ENCODE measurements around the gene SUGP2.

Gene SUGP2

GRCh38 chr19:19071897-19072296 lies 38.6 kb upstream of the SUGP2 start:
- H4K8ac ChIP-seq (ENCODE audit: low read length): no peak overlapping the region
- H3K4me1 ChIP-seq (ENCODE audit: control insufficient read depth, insufficient read depth, low read depth, low read length): no peaks in the 10 kb centered on the region
- DNase-seq: no peak
- peaks cover 16% of the 10 kb centered on the region for H3K79me1 ChIP-seq (replicated peaks; ENCODE audit: low read length, poor library complexity, severe bottlenecking)
- H3K23ac ChIP-seq (ENCODE audit: low read length in 2 of 2): no peak overlapping the region
- no peaks in the 10 kb centered on the region for H3K27me3 ChIP-seq (ENCODE audit: control insufficient read depth in 1 of 2, insufficient read depth in 1 of 2, low read length in 2 of 2)
- H3K18ac ChIP-seq (ENCODE audit: low read depth in 1 of 2, low read length in 2 of 2): no peak overlapping the region
- no peaks in the 10 kb centered on the region for H3K9me3 ChIP-seq (ENCODE audit: control insufficient read depth, low read length)
- H2AK5ac ChIP-seq (ENCODE audit: low read length, severe bottlenecking): no peak overlapping the region
- no peak overlapping the region for H3K4me2 ChIP-seq (ENCODE audit: low read length, poor library complexity, severe bottlenecking)
- no peak overlapping the region for H3K4ac ChIP-seq (ENCODE audit: low read depth in 1 of 2, low read length in 2 of 2)
- no peak overlapping the region for H2BK120ac ChIP-seq (ENCODE audit: low read depth, low read length)
- H3K27ac ChIP-seq (ENCODE audit: low read length, poor library complexity, severe bottlenecking): no peak overlapping the region
- H3K14ac ChIP-seq (ENCODE audit: low read length in 2 of 2): no peak overlapping the region
- H2AFZ ChIP-seq (ENCODE audit: low read depth, low read length): no peak overlapping the region
- H2BK15ac ChIP-seq (ENCODE audit: low read depth, poor library complexity, severe bottlenecking): no peak overlapping the region
- H2BK5ac ChIP-seq (ENCODE audit: low read depth, low read length, poor library complexity, severe bottlenecking): no peak overlapping the region
- H2BK12ac ChIP-seq (ENCODE audit: low read length in 2 of 2): no peak overlapping the region
- no peak overlapping the region for H3K4me3 ChIP-seq (ENCODE audit: insufficient read depth in 1 of 2, low read depth in 1 of 2, low read length in 2 of 2)
- WGBS: 93% methylated on average over 8 of the region's 8 CpGs
- no peak overlapping the region for H4K91ac ChIP-seq (ENCODE audit: low read length)
- no peaks in the 10 kb centered on the region for H3K36me3 ChIP-seq (ENCODE audit: control insufficient read depth in 1 of 2, insufficient read depth in 2 of 2, low read depth in 1 of 2, low read length in 2 of 2)
- H3K9ac ChIP-seq (ENCODE audit: low read length): no peak overlapping the region

- Histone ChIP-seq H3K27me3 (ENCODE audit: control insufficient read depth in 1 of 2, insufficient read depth in 1 of 2, low read length in 2 of 2) (no peaks in the 10 kb centered on the region), H2BK120ac (ENCODE audit: low read depth, low read length) (no peak overlapping the region), H2AK5ac (ENCODE audit: low read length, severe bottlenecking) (no peak overlapping the region), H4K91ac (ENCODE audit: low read length) (no peak overlapping the region), H3K23ac (ENCODE audit: low read length in 2 of 2) (no peak overlapping the region), H3K9me3 (ENCODE audit: control insufficient read depth, low read length) (no peaks in the 10 kb centered on the region), H3K14ac (ENCODE audit: low read length in 2 of 2) (no peak overlapping the region), H3K36me3 (ENCODE audit: control insufficient read depth in 1 of 2, insufficient read depth in 2 of 2, low read depth in 1 of 2, low read length in 2 of 2) (no peaks in the 10 kb centered on the region), H3K4me2 (ENCODE audit: low read length, poor library complexity, severe bottlenecking) (no peak overlapping the region), H2BK12ac (ENCODE audit: low read length in 2 of 2) (no peak overlapping the region), H3K4ac (ENCODE audit: low read depth in 1 of 2, low read length in 2 of 2) (no peak overlapping the region), H2AFZ (ENCODE audit: low read depth, low read length) (no peak overlapping the region), H3K18ac (ENCODE audit: low read depth in 1 of 2, low read length in 2 of 2) (no peak overlapping the region), H3K27ac (ENCODE audit: low read length, poor library complexity, severe bottlenecking) (no peak overlapping the region), H4K8ac (ENCODE audit: low read length) (no peak overlapping the region), H3K9ac (ENCODE audit: low read length) (no peak overlapping the region), H3K79me1 (replicated peaks; ENCODE audit: low read length, poor library complexity, severe bottlenecking) (peaks cover 18% of the 10 kb centered on the region), H2BK15ac (ENCODE audit: low read depth, poor library complexity, severe bottlenecking) (no peak overlapping the region), H2BK5ac (ENCODE audit: low read depth, low read length, poor library complexity, severe bottlenecking) (no peak overlapping the region), H3K4me3 (ENCODE audit: insufficient read depth in 1 of 2, low read depth in 1 of 2, low read length in 2 of 2) (no peak overlapping the region), H3K4me1 (ENCODE audit: control insufficient read depth, insufficient read depth, low read depth, low read length) (peaks cover 11% of the 10 kb centered on the region)
- no peak for DNase-seq
- WGBS: 88% methylated on average over 9 of the region's 11 CpGs
These were observed 35.6 kb upstream of the SUGP2 start for GRCh38 chr19:19068659-19069654.

- H3K4ac ChIP-seq (ENCODE audit: low read depth in 1 of 2, low read length in 2 of 2): no peak overlapping the region
- H3K79me1 ChIP-seq (replicated peaks; ENCODE audit: low read length, poor library complexity, severe bottlenecking): peaks cover 17% of the 10 kb centered on the region
- H4K8ac ChIP-seq (ENCODE audit: low read length): no peak overlapping the region
- H3K27ac ChIP-seq (ENCODE audit: low read length, poor library complexity, severe bottlenecking): no peak overlapping the region
- H2BK120ac ChIP-seq (ENCODE audit: low read depth, low read length): no peak overlapping the region
- H3K18ac ChIP-seq (ENCODE audit: low read depth in 1 of 2, low read length in 2 of 2): no peak overlapping the region
- H2BK12ac ChIP-seq (ENCODE audit: low read length in 2 of 2): no peak overlapping the region
- no peak overlapping the region for H4K91ac ChIP-seq (ENCODE audit: low read length)
- no peak overlapping the region for H2AFZ ChIP-seq (ENCODE audit: low read depth, low read length)
- H2BK5ac ChIP-seq (ENCODE audit: low read depth, low read length, poor library complexity, severe bottlenecking): no peak overlapping the region
- no peak overlapping the region for H3K23ac ChIP-seq (ENCODE audit: low read length in 2 of 2)
- peaks cover 14% of the 10 kb centered on the region for H3K4me1 ChIP-seq (ENCODE audit: control insufficient read depth, insufficient read depth, low read depth, low read length)
- H2BK15ac ChIP-seq (ENCODE audit: low read depth, poor library complexity, severe bottlenecking): no peak overlapping the region
- no peak overlapping the region for H3K4me2 ChIP-seq (ENCODE audit: low read length, poor library complexity, severe bottlenecking)
- H3K4me3 ChIP-seq (ENCODE audit: insufficient read depth in 1 of 2, low read depth in 1 of 2, low read length in 2 of 2): no peak overlapping the region
- H3K27me3 ChIP-seq (ENCODE audit: control insufficient read depth in 1 of 2, insufficient read depth in 1 of 2, low read length in 2 of 2): no peaks in the 10 kb centered on the region
- no peak overlapping the region for H3K14ac ChIP-seq (ENCODE audit: low read length in 2 of 2)
- H2AK5ac ChIP-seq (ENCODE audit: low read length, severe bottlenecking): no peak overlapping the region
- DNase-seq: no peak
- no peaks in the 10 kb centered on the region for H3K36me3 ChIP-seq (ENCODE audit: control insufficient read depth in 1 of 2, insufficient read depth in 2 of 2, low read depth in 1 of 2, low read length in 2 of 2)
- no peaks in the 10 kb centered on the region for H3K9me3 ChIP-seq (ENCODE audit: control insufficient read depth, low read length)
- no peak overlapping the region for H3K9ac ChIP-seq (ENCODE audit: low read length)
- WGBS: 88% methylated on average over 7 of the region's 11 CpGs
These were observed 34.2 kb upstream of the SUGP2 start for GRCh38 chr19:19067276-19068072.

Measured in mesenchymal stem cell (in vitro differentiated cells and primary cell).